Keratinocyte (primary cell): ENCODE measurements around the gene SETBP1. TPM values are rescaled to one million over a fixed set of nuclear protein-coding genes. Genes with fewer than 3 reads are reported as not detected.

Experiments used
- DNase-seq: peaks from one replicate; pipeline ENCODE4 v3.0.0-alpha.2; 2011; ENCODE audit warnings: low read depth, missing footprints, low spot score
- FAIRE-seq: peaks from 2 replicates; lab custom pipeline; 2011; peaks lifted over from hg19 to GRCh38; lab: Jason Lieb, UNC
- H2AFZ ChIP-seq: 2 replicates; pipeline ENCODE4 v1.6.0; 2012; ENCODE audit warnings: low read length, control low read depth, inconsistent platforms; ENCODE audit not compliant: control insufficient read depth
- H3K27ac ChIP-seq: 2 replicates; pipeline ENCODE4 v1.5.1; 2011; ENCODE audit warnings: low read length; ENCODE audit not compliant: control insufficient read depth, insufficient read depth
- H3K27me3 ChIP-seq: 3 replicates; pipeline ENCODE4 v1.6.0; 2011; ENCODE audit warnings: low read length; ENCODE audit not compliant: control insufficient read depth, insufficient read depth; ENCODE audit errors: extremely low read depth
- H3K36me3 ChIP-seq, 2 experiments: 2 replicates in 1 of 2; 3 replicates in 1 of 2; pipeline ENCODE4 v1.5.1; 2011; ENCODE audit warnings: low read length in 2 of 2, mild to moderate bottlenecking in 1 of 2; ENCODE audit not compliant: control insufficient read depth in 2 of 2, insufficient read depth in 2 of 2; ENCODE audit errors: extremely low read depth in 1 of 2
- H3K4me1 ChIP-seq: 3 replicates; pipeline ENCODE4 v1.5.1; 2011; ENCODE audit warnings: low read length; ENCODE audit not compliant: control insufficient read depth, insufficient read depth; ENCODE audit errors: extremely low read depth
- H3K4me2 ChIP-seq: 3 replicates; pipeline ENCODE4 v1.6.0; 2011; ENCODE audit warnings: low read depth, low read length; ENCODE audit not compliant: control insufficient read depth, insufficient read depth; ENCODE audit errors: extremely low read depth
- H3K4me3 ChIP-seq, 3 experiments: fragments of 200-600 bp in 1 of 3; sonication (generic) in 1 of 3; 2 replicates in 2 of 3; 3 replicates in 1 of 3; pipeline ENCODE4 v1.5.1; 2011 to 2016; ENCODE audit warnings: low read length in 3 of 3, mild to moderate bottlenecking in 3 of 3, control low read depth in 2 of 3, inconsistent platforms in 1 of 3, low read depth in 1 of 3, mixed read lengths in 1 of 3, mixed run types in 1 of 3, moderate library complexity in 1 of 3; ENCODE audit not compliant: control insufficient read depth in 2 of 3, insufficient read depth in 2 of 3; ENCODE audit errors: extremely low read depth in 1 of 3
- H3K79me2 ChIP-seq: 2 replicates; pipeline ENCODE4 v1.6.0; 2012; ENCODE audit warnings: low read length; ENCODE audit not compliant: control insufficient read depth, insufficient read depth
- H3K9ac ChIP-seq: 3 replicates; pipeline ENCODE4 v1.6.0; 2011; ENCODE audit warnings: low read length; ENCODE audit not compliant: control insufficient read depth, insufficient read depth; ENCODE audit errors: extremely low read depth
- H3K9me1 ChIP-seq: 3 replicates; pipeline ENCODE4 v1.6.0; 2011; ENCODE audit warnings: low read length; ENCODE audit not compliant: control insufficient read depth, insufficient read depth; ENCODE audit errors: extremely low read depth
- H3K9me3 ChIP-seq: 2 replicates; pipeline ENCODE4 v1.5.1; 2012; ENCODE audit warnings: low read depth, low read length; ENCODE audit not compliant: control insufficient read depth
- H4K20me1 ChIP-seq: 3 replicates; pipeline ENCODE4 v1.6.0; 2011; ENCODE audit warnings: low read length; ENCODE audit not compliant: control insufficient read depth, insufficient read depth; ENCODE audit errors: extremely low read depth
- EZH2 ChIP-seq: IDR thresholded peaks from one replicate; pipeline ENCODE4 v1.6.1; 2012; ENCODE audit warnings: inconsistent platforms, mild to moderate bottlenecking, low read length, moderate library complexity
- dilution Hi-C: fragments of 300-500 bp; cut with MboI; formaldehyde crosslinking; loops from one replicate; pipeline ENCODE4 v1.7.0; 2020; ENCODE audit warnings: low sequenced_read_pairs; ENCODE audit not compliant: extremely low pct_ligation_motif_present
- polyA plus RNA-seq, 5 experiments: library from polyadenylated mRNA; depleted of rRNA in 3 of 5; stranded (reverse) in 3 of 5; stranded (forward) in 1 of 5; unstranded in 1 of 5; fragments of >200 nt; gene quantifications; 1 replicate in 1 of 5; 2 replicates in 3 of 5; 3 replicates in 1 of 5; pipeline versions ENCODE4 v1.2.1 to v1.2.3, GENCODE V29; 2011 to 2012; ENCODE audit warnings: missing spikeins in 2 of 5, low read depth in 1 of 5, low replicate concordance in 1 of 5
- TF ChIP-seq, protein P1 (sequence below), 3 experiments: IDR thresholded peaks in 1 of 3; conservative IDR thresholded peaks in 1 of 3; optimal IDR thresholded peaks in 1 of 3; 2 replicates in 2 of 3; 3 replicates in 1 of 3; pipeline versions ENCODE3 to v1.5.1; 2011; ENCODE audit warnings: low read length in 3 of 3, mild to moderate bottlenecking in 3 of 3, moderate library complexity in 2 of 3, control low read depth in 1 of 3, inconsistent platforms in 1 of 3; ENCODE audit not compliant: insufficient read depth in 2 of 3; ENCODE audit errors: extremely low read depth in 1 of 3

The SETBP1 gene
- polyA plus RNA-seq, 1 donor (not counting 4 experiments of a cell fraction or from before 2014, with no cell fraction given) = 3.3 TPM

DNA sequence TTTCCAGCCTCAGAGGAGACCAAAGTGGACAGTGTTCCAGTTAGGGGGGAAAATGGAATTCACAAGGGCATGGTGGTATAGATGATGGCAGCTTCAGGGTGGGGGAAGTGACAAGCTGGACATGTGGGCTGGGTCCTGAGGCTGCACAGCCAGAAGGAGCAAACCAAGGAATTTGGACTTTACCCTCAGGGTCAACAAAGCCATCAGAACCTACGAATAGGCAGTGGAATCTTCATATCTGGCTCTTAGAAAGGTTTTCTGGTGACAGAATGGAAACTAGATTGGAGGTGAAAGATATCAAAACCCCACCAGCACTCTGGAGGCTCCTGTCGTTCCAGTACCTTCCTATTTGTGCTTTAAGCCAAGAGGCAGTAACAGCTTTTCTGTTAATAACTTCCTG, 127.1 kb downstream of the SETBP1 start:
- H3K9me3 ChIP-seq = no peaks in the 10 kb centered on the region
- H3K36me3 ChIP-seq = peaks cover 0 to 3% of the 10 kb centered on the region in 2 experiments
- no peaks in the 10 kb centered on the region for H4K20me1 ChIP-seq
- H3K4me3 ChIP-seq = no peak overlapping the region
- H3K9ac ChIP-seq = no peak overlapping the region
- dilution Hi-C loops = no loop called here
- no peak overlapping the region for H3K27ac ChIP-seq
- H3K4me1 ChIP-seq = no peaks in the 10 kb centered on the region
- H3K4me2 ChIP-seq = no peak overlapping the region
- DNase-seq (no peak), FAIRE-seq (peak; percentile 34)
- no peaks in the 10 kb centered on the region for H3K27me3 ChIP-seq
- no peaks in the 10 kb centered on the region for H3K9me1 ChIP-seq
- TF ChIP-seq EZH2 = no peak
- TF ChIP-seq, protein P1, sequence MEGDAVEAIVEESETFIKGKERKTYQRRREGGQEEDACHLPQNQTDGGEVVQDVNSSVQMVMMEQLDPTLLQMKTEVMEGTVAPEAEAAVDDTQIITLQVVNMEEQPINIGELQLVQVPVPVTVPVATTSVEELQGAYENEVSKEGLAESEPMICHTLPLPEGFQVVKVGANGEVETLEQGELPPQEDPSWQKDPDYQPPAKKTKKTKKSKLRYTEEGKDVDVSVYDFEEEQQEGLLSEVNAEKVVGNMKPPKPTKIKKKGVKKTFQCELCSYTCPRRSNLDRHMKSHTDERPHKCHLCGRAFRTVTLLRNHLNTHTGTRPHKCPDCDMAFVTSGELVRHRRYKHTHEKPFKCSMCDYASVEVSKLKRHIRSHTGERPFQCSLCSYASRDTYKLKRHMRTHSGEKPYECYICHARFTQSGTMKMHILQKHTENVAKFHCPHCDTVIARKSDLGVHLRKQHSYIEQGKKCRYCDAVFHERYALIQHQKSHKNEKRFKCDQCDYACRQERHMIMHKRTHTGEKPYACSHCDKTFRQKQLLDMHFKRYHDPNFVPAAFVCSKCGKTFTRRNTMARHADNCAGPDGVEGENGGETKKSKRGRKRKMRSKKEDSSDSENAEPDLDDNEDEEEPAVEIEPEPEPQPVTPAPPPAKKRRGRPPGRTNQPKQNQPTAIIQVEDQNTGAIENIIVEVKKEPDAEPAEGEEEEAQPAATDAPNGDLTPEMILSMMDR (optimal IDR thresholded peaks at IDR 0.05 in 1 of 3, IDR thresholded peaks at IDR 0.05 in 1 of 3, conservative IDR thresholded peaks at IDR 0.05 in 1 of 3; ENCODE audit: extremely low read depth in 1 of 3, insufficient read depth in 2 of 3, low read length in 3 of 3) = no peak
- no peak overlapping the region for H2AFZ ChIP-seq
- no peaks in the 10 kb centered on the region for H3K79me2 ChIP-seq

DNA sequence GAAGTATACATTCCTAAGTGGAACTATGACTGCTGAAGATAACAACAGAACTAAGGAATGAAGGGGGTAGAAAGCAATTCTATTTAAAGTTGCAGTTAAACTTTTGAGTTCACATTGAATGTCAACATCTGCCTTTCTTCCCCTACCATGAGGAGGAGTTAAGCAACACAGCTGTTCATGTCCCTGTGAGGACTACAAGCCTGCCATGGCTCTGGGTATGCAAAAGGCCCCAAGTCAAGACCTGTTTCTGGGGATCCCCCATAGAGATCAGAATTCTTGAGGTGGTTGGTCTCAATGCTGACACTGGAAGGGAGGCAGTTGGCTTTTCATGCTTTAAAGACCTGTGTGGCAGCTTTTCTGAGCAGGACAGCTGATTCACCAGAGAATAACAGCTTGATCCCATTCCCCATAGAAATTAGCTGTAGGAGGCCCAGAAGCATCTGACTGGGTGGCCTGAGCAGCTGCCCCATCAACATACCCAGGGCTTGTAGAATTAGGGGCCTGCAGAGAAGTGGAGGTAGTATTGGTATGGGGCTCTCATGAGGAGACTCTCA, 131.0 kb downstream of the SETBP1 start:
- dilution Hi-C loops = no loop called here
- no peaks in the 10 kb centered on the region for H3K9me3 ChIP-seq
- H3K4me1 ChIP-seq = peaks cover under 1% of the 10 kb centered on the region
- FAIRE-seq = no peak
- H3K9me1 ChIP-seq = no peaks in the 10 kb centered on the region
- no peak overlapping the region for H3K4me3 ChIP-seq
- no peak for DNase-seq
- H3K9ac ChIP-seq = no peak overlapping the region
- H3K27me3 ChIP-seq = no peaks in the 10 kb centered on the region
- no peaks in the 10 kb centered on the region for H4K20me1 ChIP-seq
- no peak overlapping the region for H3K27ac ChIP-seq
- no peak overlapping the region for H3K4me2 ChIP-seq
- no peak overlapping the region for H2AFZ ChIP-seq
- no peak for TF ChIP-seq EZH2
- TF ChIP-seq, protein P1 (optimal IDR thresholded peaks at IDR 0.05 in 1 of 3, IDR thresholded peaks at IDR 0.05 in 1 of 3, conservative IDR thresholded peaks at IDR 0.05 in 1 of 3; ENCODE audit: extremely low read depth in 1 of 3, insufficient read depth in 2 of 3, low read length in 3 of 3) = no peak
- H3K36me3 ChIP-seq = no peaks in the 10 kb centered on the region
- no peaks in the 10 kb centered on the region for H3K79me2 ChIP-seq
